ENCODE results near the gene KCNJ10. TPM values are rescaled to one million over a fixed set of nuclear protein-coding genes. Genes with fewer than 3 reads are reported as not detected.

Gene KCNJ10
- total RNA-seq, 1 experiment from 2014 or later: 1.4 TPM

GRCh38 chr1:160091666-160092223 lies 21.8 kb upstream of the KCNJ10 start:
- Mint-ChIP-seq H3K36me3 (peaks cover 22% of the 10 kb centered on the region), H3K27ac (no peak overlapping the region), H3K4me3 (no peak overlapping the region), H3K4me1 (peaks cover 32% of the 10 kb centered on the region), H3K9me3 (no peaks in the 10 kb centered on the region), H3K27me3 (ENCODE audit: low read depth) (no peaks in the 10 kb centered on the region; the same call in 1 of the 2 replicates)
- POLR2A ChIA-PET: interaction anchor here (0.6 kb wide), 1 partner anchor 14 kb away, joined by 3 read pairs; no protein-coding TSS in a partner anchor
- DNase-seq (ENCODE audit: low spot score) (no peak), ATAC-seq (no peak)
- CTCF ChIA-PET: interaction anchor here (8.1 kb wide), 1 partner anchor 161 kb away, joined by 62 read pairs; no protein-coding TSS in a partner anchor
- no peak for TF ChIP-seq IRF1 (CRISPR knock-in tag; IDR thresholded peaks at IDR 0.05)
- TF ChIP-seq SOX15 (CRISPR knock-in tag; IDR thresholded peaks at IDR 0.05): no peak
- no peak for TF ChIP-seq ZMAT4 (CRISPR knock-in tag; IDR thresholded peaks at IDR 0.05)
- no peak for TF ChIP-seq ESRRA (CRISPR knock-in tag; IDR thresholded peaks at IDR 0.05; ENCODE audit: borderline replicate concordance)
- no peak for TF ChIP-seq ZNF281 (CRISPR knock-in tag; IDR thresholded peaks at IDR 0.05)
- no peak for TF ChIP-seq ZNF219 (CRISPR knock-in tag; IDR thresholded peaks at IDR 0.05; ENCODE audit: borderline replicate concordance)
- no peak for TF ChIP-seq FOXK1 (CRISPR knock-in tag; IDR thresholded peaks at IDR 0.05)
- no peak for TF ChIP-seq ZNF671 (CRISPR knock-in tag; IDR thresholded peaks at IDR 0.05)
- TF ChIP-seq MAX (CRISPR knock-in tag; IDR thresholded peaks at IDR 0.05): no peak
- TF ChIP-seq GRHL2 (CRISPR knock-in tag; IDR thresholded peaks at IDR 0.05; ENCODE audit: insufficient replicate concordance, severe bottlenecking): no peak
- no peak for TF ChIP-seq E2F5 (CRISPR knock-in tag; IDR thresholded peaks at IDR 0.05)
- TF ChIP-seq NFATC4 (CRISPR knock-in tag; IDR thresholded peaks at IDR 0.05): no peak
- no peak for TF ChIP-seq FOXP4 (CRISPR knock-in tag; IDR thresholded peaks at IDR 0.05)
- no peak for TF ChIP-seq FOXJ3 (CRISPR knock-in tag; IDR thresholded peaks at IDR 0.05; ENCODE audit: borderline replicate concordance)
- no peak for TF ChIP-seq GTF2I (CRISPR knock-in tag; conservative IDR thresholded peaks at IDR 0.05)
- TF ChIP-seq STAT6 (CRISPR knock-in tag; conservative IDR thresholded peaks at IDR 0.05; ENCODE audit: low read depth): no peak

Measured in WTC11 (cell line).